Naive thymus-derived CD8-positive, alpha-beta T cell (primary cell): Measurements from ENCODE around the gene PLXNA2. TPM values are rescaled to one million over a fixed set of nuclear protein-coding genes. Genes with fewer than 3 reads are reported as not detected.

Source experiments
- ATAC-seq, 2 donors: fragments of 150-1000 bp; cut with Tn5 transposase in 1 of 2; sonication (Bioruptor Pico), chemical (Tn5 transposase) in 1 of 2; 1 replicate in 1 of 2; 2 replicates in 1 of 2; pipeline ENCODE4 v1.10.0; 2021; ENCODE audit warnings: mild to moderate bottlenecking in 2 of 2, moderate library complexity in 2 of 2
- POLR2A ChIA-PET: fragments of 350-600 bp; sonication (Branson Sonifier 250); formaldehyde crosslinking; loops from one replicate; lab custom pipeline; 2021; ENCODE audit warnings: antibody characterized with exemption; lab: Charles Lee
- DNase-seq, 10 donors: peaks; one replicate each; pipeline versions ENCODE4 v3.0.0 to v3.0.0-alpha.2; 2020 to 2022
- H3K27ac Mint-ChIP-seq, 10 donors: one replicate each; pipeline ENCODE4 v1.8.0; 2020 to 2022; ENCODE audit warnings: mild to moderate bottlenecking in 10 of 10, mixed read lengths in 10 of 10, moderate library complexity in 4 of 10, inconsistent platforms in 1 of 10
- H3K27me3 Mint-ChIP-seq, 5 donors: one replicate each; pipeline ENCODE4 v1.8.0; 2021 to 2022; ENCODE audit warnings: mixed read lengths in 5 of 5
- H3K36me3 Mint-ChIP-seq, 3 donors: one replicate each; pipeline ENCODE4 v1.8.0; 2020 to 2022; ENCODE audit warnings: mixed read lengths in 3 of 3, mild to moderate bottlenecking in 2 of 3, inconsistent platforms in 1 of 3
- H3K4me1 Mint-ChIP-seq, 4 donors: one replicate each; pipeline ENCODE4 v1.8.0; 2021 to 2022; ENCODE audit warnings: mixed read lengths in 4 of 4
- H3K4me3 Mint-ChIP-seq, 10 donors: one replicate each; pipeline ENCODE4 v1.8.0; 2020 to 2022; ENCODE audit warnings: mild to moderate bottlenecking in 10 of 10, mixed read lengths in 10 of 10, moderate library complexity in 6 of 10, inconsistent platforms in 1 of 10
- H3K9me3 Mint-ChIP-seq, 9 donors: one replicate each; pipeline ENCODE4 v1.8.0; 2020 to 2022; ENCODE audit warnings: mixed read lengths in 9 of 9, mild to moderate bottlenecking in 3 of 9, inconsistent platforms in 1 of 9, moderate library complexity in 1 of 9
- polyA plus RNA-seq, 3 donors: library from polyadenylated mRNA; unstranded; fragments of 300-500 nt; fragmentation: Illumina TruSeq; gene quantifications; one replicate each; pipeline ENCODE4 v1.2.3, GENCODE V29; 2021
- total RNA-seq, 8 experiments: library from RNA in 2 of 8; stranded (reverse) in 2 of 8; gene quantifications; one replicate each; pipeline ENCODE4 v1.2.3 and lab custom pipeline; 2021 to 2026

Gene PLXNA2
- total and polyA plus RNA-seq, 5 experiments from 2014 or later: 0.06 to 7.7 (median 0.14) TPM

DNA sequence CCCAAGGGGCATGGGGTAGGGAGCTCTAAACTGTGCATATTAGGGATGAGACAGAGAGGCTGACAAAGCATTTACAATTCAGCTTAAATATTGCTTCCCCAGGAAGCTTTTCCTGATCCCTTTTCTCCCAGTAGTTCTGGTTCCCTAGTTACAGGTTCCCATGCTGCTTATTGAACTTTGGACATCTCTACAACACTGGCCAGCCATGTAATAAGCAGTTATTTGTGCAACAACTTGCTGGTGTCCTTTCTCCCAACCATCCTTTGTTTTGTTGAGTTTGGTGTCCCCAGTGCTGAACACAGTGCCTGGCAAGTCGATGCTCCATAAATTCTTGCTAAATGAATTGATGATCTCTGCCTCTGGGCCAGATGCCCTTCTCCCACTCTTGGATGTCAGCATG, 80.6 kb downstream of the PLXNA2 start:
- DNase-seq (no peak), ATAC-seq (no peak)
- Mint-ChIP-seq H3K4me3 (no peak overlapping the region), H3K9me3 (no peaks in the 10 kb centered on the region), H3K27me3 (peaks cover 8 to 50% (median 20%) of the 10 kb centered on the region in 5 donors), H3K36me3 (no peaks in the 10 kb centered on the region), H3K27ac (no peak overlapping the region), H3K4me1 (peaks cover 0 to 8% (median under 1%) of the 10 kb centered on the region in 4 donors)
- POLR2A ChIA-PET: no interaction called here

DNA sequence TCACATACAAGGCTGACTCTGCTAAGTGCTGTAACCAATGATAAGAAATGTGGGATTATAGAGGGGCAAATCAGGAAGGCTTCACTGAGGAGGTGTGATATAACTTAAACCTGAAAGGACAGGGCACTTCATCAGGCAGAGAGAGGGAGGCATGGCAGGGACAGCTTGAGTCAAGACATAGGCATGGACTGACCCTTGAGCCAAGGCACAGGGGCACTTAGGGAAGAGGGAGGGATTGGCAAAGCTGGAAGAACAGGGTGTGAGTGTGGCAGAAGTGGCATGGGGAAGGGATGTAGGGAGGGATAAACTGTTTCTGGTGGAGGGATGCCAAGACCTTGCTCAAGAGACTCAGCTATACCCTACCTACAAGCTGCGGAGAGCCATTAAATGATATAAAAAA, 81.3 kb downstream of the PLXNA2 start:
- H3K4me1 Mint-ChIP-seq: peaks cover 0 to 8% (median under 1%) of the 10 kb centered on the region in 4 donors
- POLR2A ChIA-PET: no interaction called here
- no peak overlapping the region for H3K4me3 Mint-ChIP-seq
- no peak overlapping the region for H3K27ac Mint-ChIP-seq
- no peaks in the 10 kb centered on the region for H3K36me3 Mint-ChIP-seq
- H3K9me3 Mint-ChIP-seq: no peaks in the 10 kb centered on the region
- DNase-seq (no peak), ATAC-seq (no peak)
- H3K27me3 Mint-ChIP-seq: peaks cover 7 to 50% (median 18%) of the 10 kb centered on the region in 5 donors

DNA sequence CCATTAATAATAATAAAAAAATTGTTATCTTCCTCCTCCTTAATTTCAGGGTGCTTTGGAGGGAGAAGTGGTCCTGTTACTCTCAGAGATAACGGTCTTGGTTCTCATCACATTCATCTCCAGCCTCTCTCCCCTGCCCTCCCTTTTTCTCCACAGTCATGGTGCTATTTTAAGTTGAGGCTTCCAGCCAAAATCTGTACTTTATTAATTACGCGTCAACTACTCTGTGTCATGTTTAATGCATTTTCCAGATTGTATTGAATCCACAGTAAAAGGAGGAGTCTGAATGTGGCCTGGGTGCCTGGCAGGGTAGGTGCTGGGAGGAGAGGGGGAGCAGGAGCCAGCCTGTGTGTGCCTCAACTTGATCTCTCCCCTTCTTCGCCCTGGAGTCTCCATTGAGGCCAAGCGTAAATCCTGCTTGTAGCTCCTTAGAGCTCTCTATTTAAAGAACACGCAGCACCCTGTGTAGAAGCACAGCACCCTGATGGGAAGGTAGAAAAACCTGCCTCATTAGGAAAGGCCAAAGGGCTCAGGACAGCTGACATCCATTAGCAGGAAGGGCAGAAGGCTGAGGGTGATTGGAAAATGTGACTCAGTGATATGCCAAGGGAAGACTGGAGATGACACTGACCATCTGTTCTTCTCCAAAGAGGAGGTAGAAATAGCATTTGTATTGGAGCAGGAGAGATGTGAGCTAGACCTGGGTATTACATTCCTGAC, 82.4 kb downstream of the PLXNA2 start:
- Mint-ChIP-seq H3K36me3 (no peaks in the 10 kb centered on the region), H3K27me3 (peaks cover 7 to 42% (median 15%) of the 10 kb centered on the region in 5 donors), H3K27ac (no peak overlapping the region), H3K9me3 (no peaks in the 10 kb centered on the region), H3K4me3 (no peak overlapping the region), H3K4me1 (peaks cover 0 to 8% (median under 1%) of the 10 kb centered on the region in 4 donors)
- no peak for ATAC-seq
- POLR2A ChIA-PET: no interaction called here
- DNase-seq: no peak

DNA sequence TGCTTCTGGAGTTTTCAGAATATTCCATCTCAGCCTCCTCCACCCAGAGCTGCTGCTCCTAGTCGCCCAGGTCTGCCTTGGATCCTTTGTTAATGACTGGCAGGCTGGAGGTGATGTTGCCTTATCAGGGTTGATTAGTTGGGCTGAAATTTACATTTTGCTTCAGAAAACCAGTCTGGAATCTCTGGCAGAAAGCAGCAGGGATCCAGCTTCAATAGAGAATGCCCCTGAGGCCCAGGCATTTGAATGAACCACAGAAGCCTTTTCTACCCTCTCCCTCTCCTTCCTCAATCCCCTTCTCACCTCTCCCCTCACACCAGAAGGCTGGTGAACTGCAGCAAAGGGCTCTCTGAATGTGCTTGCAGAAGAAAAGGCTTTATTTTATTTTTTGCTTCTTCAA, 83.2 kb downstream of the PLXNA2 start:
- DNase-seq: no peak
- no peak for ATAC-seq
- H3K4me1 Mint-ChIP-seq: peaks cover 0 to 8% (median under 1%) of the 10 kb centered on the region in 4 donors
- peaks cover 7 to 34% (median 15%) of the 10 kb centered on the region in 5 donors for H3K27me3 Mint-ChIP-seq
- H3K9me3 Mint-ChIP-seq: no peaks in the 10 kb centered on the region
- no peak overlapping the region for H3K27ac Mint-ChIP-seq
- POLR2A ChIA-PET: no interaction called here
- no peak overlapping the region for H3K4me3 Mint-ChIP-seq
- no peaks in the 10 kb centered on the region for H3K36me3 Mint-ChIP-seq

DNA sequence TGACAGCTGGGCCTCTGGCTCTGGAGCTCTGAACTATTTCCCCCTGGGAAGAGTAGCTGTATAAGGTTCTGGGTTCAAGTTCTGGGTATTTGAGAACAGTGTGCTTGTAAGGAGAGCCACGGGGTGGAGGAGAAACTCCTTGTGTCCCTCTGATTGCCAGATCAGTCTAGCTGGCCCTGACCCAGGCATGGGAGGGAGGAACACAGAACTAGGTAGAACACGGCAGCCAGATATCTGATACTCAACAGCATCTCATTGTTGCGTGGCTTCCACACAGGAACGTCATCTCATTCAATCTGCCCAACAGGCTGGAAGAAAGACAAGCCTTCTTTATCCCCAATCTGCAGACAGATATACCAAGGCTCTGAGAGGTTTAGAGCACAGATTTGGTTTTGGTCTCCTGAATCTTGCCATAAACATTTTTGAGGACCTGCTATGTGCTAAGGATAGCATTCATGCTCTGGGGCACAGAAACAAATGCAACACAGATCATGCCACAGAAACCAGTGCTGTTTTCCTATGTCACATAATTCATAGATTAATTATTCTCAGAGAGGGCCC, 83.8 kb downstream of the PLXNA2 start:
- DNase-seq (no peak), ATAC-seq (no peak)
- no peak overlapping the region for H3K27ac Mint-ChIP-seq

DNA sequence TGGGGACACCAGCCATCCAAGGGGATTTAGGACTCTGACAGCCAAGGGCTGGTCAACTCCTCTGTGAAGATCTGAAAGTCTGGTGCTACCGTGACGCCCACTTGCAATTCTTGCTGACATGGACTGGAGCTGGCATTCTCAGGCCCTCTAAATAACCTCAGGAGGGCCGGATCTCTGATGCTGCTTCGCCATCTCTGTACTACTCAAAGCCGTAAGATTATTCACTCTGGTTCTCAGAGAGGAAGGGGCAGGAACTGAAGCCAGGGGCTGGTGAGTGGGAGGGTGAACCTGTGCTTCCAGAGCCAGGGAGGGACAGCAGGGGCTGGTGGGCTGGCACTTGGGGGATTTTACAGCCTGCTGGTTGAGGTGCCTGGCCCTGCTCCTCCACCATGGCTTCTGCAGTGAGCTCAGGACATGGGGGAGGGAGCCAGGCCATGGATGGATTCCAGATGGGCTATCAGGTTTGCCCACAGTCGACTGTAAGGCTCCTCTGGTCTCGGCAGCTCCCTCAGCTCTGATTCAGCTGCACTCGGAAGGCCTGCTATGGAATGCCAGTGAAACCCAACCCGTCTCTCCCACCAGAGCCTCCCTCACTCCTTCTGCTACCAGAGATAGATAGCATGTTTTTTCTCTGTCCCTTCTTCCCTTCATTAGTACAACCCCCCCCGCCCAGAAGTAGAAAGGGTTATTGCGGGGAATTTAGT, 84.5 kb downstream of the PLXNA2 start:
- POLR2A ChIA-PET: no interaction called here
- peaks cover 0 to under 1% (median 0%) of the 10 kb centered on the region in 4 donors for H3K4me1 Mint-ChIP-seq
- no peaks in the 10 kb centered on the region for H3K36me3 Mint-ChIP-seq
- DNase-seq: no peak
- H3K27me3 Mint-ChIP-seq: peaks cover 2 to 21% (median 12%) of the 10 kb centered on the region in 5 donors
- no peak overlapping the region for H3K27ac Mint-ChIP-seq
- no peak for ATAC-seq
- H3K4me3 Mint-ChIP-seq: no peak overlapping the region
- no peaks in the 10 kb centered on the region for H3K9me3 Mint-ChIP-seq

More for the DNA sequence above, 83.8 kb downstream of the PLXNA2 start:
- H3K36me3 Mint-ChIP-seq: no peaks in the 10 kb centered on the region
- peaks cover 2 to 28% (median 15%) of the 10 kb centered on the region in 5 donors for H3K27me3 Mint-ChIP-seq
- H3K4me3 Mint-ChIP-seq: no peak overlapping the region
- no peaks in the 10 kb centered on the region for H3K9me3 Mint-ChIP-seq
- peaks cover 0 to 7% (median under 1%) of the 10 kb centered on the region in 4 donors for H3K4me1 Mint-ChIP-seq
- POLR2A ChIA-PET: no interaction called here

DNA sequence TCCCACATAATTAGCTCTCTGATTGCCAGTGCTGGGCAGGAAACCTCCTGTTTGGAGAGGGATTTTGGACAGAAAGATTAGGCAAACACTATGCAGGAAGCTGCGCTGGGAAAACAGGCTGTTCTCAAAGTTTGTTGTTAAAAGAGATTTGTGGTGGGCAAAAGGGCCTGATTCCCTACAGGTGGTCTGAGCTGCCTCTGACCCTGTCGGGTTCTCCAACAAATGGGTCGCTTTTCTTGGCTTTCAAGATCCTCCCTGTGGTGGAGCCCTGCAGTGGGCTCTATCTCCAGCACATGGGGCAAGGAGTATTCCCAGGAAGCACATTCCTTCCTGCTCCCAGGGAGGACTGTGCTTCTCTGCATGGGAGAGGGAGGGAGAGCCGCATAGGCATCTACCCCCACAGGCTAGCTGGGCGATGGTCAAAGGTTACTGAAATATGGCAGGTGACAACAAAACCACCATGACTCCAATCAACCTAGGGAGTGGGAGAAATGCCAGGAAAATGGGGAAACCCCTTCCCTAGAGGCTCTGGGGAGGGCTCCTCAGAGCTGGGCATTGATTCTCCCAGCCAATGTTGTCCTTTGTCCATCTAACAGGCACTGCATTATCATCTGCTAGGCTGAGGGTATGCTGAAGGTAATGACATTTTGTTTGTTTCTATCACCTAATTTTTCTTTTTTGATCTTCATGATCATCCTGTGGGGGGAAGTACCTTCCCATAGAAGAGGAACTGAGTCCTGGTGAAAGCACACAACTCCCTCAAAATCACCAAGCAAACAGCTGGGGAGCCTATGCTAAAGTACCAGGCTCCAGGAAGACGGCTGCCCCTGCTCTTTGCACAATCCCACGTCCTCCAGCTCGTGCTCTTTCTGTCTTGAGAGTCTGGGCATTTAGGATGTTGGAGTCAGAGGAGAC, 85.3 kb downstream of the PLXNA2 start:
- H3K4me3 Mint-ChIP-seq: no peak overlapping the region
- peaks cover 0 to 16% (median 10%) of the 10 kb centered on the region in 5 donors for H3K27me3 Mint-ChIP-seq
- POLR2A ChIA-PET: no interaction called here
- no peaks in the 10 kb centered on the region for H3K9me3 Mint-ChIP-seq
- H3K4me1 Mint-ChIP-seq: no peaks in the 10 kb centered on the region
- DNase-seq (no peak), ATAC-seq (no peak)
- H3K27ac Mint-ChIP-seq: no peak overlapping the region
- no peaks in the 10 kb centered on the region for H3K36me3 Mint-ChIP-seq

DNA sequence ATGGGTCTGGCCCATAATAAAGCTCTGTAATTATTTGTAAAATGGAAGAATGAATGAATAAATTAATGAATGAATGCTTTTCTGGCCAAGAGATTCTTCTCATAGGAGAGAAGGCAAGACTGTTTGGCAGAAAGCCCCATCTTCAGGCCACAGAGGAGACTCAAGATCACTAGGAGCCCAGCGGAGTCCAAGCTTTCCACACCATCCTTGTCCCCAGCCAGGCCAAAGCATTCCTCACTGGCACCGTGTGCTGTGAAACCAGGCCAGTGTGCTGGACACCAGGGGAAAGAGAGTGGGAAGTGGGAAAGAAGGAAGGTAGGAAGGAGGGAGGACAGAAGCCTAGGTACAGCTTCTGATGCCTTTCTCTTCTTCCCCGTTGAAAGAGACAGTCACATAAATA, 86.4 kb downstream of the PLXNA2 start:
- H3K27ac Mint-ChIP-seq: no peak overlapping the region
- no peaks in the 10 kb centered on the region for H3K9me3 Mint-ChIP-seq
- POLR2A ChIA-PET: no interaction called here
- peaks cover 0 to 7% (median 3%) of the 10 kb centered on the region in 5 donors for H3K27me3 Mint-ChIP-seq
- H3K36me3 Mint-ChIP-seq: no peaks in the 10 kb centered on the region
- ATAC-seq: no peak
- H3K4me3 Mint-ChIP-seq: no peak overlapping the region
- no peaks in the 10 kb centered on the region for H3K4me1 Mint-ChIP-seq
- DNase-seq: no peak

DNA sequence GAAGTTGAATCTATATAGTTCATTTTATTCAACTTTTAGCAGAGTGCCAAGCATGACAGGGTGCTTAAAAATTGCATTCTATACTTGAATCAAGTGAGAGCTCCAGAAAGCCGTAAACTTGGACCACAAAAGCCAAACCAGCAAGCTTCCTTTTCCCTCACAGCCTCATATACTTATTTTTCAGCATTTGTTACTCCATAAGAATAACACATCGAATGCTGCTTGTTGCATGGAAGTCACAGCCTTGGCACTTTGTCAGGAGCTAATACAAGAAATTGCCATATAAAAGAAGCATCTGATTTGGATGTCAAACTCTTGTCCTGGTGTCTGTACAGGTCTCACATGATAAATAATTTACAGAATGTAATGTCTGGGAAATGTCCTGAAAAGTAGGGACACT, 87.4 kb downstream of the PLXNA2 start:
- Mint-ChIP-seq H3K9me3 (no peaks in the 10 kb centered on the region), H3K36me3 (no peaks in the 10 kb centered on the region), H3K27me3 (peaks cover 0 to 5% (median 0%) of the 10 kb centered on the region in 5 donors), H3K4me1 (no peaks in the 10 kb centered on the region), H3K27ac (no peak overlapping the region), H3K4me3 (no peak overlapping the region)
- no peak for DNase-seq
- no peak for ATAC-seq
- POLR2A ChIA-PET: no interaction called here

DNA sequence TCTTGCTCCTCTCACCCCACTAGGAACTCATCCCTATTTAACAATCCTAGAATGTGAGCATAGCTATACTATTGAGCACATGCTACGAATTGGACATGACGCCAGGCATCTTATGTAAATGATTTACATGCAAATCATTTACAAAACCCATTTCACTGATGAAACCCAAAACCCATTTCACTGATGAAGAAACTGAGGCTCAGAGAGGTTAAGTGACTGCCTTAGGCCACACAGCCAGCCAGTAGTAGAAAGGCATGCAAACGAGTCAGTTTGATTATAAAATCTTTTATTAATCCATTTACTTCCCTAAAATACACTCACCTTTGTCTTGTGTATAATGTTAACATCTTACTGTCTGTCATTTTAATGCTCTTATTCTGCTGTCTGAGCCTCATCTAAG, 87.9 kb downstream of the PLXNA2 start:
- no peak overlapping the region for H3K4me3 Mint-ChIP-seq
- peak overlapping the region in 1 of 10 donors; percentile 23 for H3K27ac Mint-ChIP-seq
- peaks cover 0 to 5% (median 0%) of the 10 kb centered on the region in 5 donors for H3K27me3 Mint-ChIP-seq
- POLR2A ChIA-PET: no interaction called here
- no peak for DNase-seq
- ATAC-seq: no peak
- H3K4me1 Mint-ChIP-seq: no peaks in the 10 kb centered on the region
- H3K36me3 Mint-ChIP-seq: no peaks in the 10 kb centered on the region
- no peaks in the 10 kb centered on the region for H3K9me3 Mint-ChIP-seq

DNA sequence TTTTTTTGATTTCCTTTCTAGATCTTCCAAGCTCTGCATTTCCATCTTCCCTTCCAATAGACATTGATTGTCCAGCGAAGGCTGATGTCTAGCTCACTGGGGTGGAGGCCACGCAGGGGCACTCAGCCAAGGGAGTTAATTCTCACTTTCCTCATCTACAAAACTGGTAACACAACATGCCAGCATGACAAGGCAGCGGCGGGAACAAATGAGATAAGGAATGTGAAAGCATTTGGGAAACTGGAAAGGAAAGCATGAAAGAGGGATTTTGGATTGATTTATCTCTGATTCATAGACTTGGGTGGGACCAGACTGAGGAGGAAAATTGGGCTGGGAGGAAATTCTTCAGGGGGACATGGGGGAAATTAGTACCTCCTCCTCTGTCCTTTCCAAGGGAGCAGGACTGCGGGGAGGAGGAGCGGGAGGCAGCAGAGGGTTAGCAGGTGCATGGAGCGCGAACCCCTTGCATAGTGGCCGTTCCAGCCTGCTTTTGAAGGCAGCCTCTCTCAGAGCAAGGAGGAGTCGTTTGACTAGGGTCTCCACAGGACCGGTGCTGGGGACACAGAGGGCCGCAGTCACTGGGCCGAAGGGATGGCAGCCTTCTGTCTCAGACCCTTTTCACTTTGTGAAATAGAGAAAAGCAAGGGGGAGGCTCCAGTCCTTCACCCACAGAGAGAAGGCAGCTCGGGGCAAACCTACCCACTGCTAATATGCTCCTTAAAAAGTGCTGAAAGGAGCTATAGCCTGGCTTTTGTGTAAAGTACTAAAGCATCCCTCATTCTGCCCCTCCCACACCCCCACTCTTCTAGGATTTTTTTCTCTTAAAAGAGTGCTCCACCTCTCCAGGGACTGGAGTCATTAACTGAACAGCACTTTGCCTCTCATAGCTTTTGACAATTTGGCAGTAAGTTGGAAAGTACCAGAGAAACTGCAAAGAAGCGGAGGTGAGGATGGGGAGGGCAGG, 89.2 kb downstream of the PLXNA2 start:
- H3K9me3 Mint-ChIP-seq: no peaks in the 10 kb centered on the region
- no peaks in the 10 kb centered on the region for H3K4me1 Mint-ChIP-seq
- DNase-seq (no peak), ATAC-seq (no peak)
- H3K27me3 Mint-ChIP-seq: peaks cover 0 to 5% (median 0%) of the 10 kb centered on the region in 5 donors
- H3K36me3 Mint-ChIP-seq: no peaks in the 10 kb centered on the region
- POLR2A ChIA-PET: no interaction called here
- no peak overlapping the region for H3K4me3 Mint-ChIP-seq
- no peak overlapping the region for H3K27ac Mint-ChIP-seq
